Measurements from ENCODE around the gene RARG.

GRCh38 chr12:53274445-53274844, 42.4 kb upstream of the RARG start:
- no peak for TF ChIP-seq MAX (IDR thresholded peaks at IDR 0.05)
- TF ChIP-seq EP300 (IDR thresholded peaks at IDR 0.05; ENCODE audit: borderline replicate concordance) = no peak
- no peak for TF ChIP-seq TEAD4 (IDR thresholded peaks at IDR 0.05)
- no peak for TF ChIP-seq RAD21 (IDR thresholded peaks at IDR 0.05; ENCODE audit: low read depth)
- no peak for TF ChIP-seq ZBTB7A (IDR thresholded peaks at IDR 0.05; ENCODE audit: low read depth)
- TF ChIP-seq REST (IDR thresholded peaks at IDR 0.05; ENCODE audit: low read depth) = no peak
- TF ChIP-seq YY1 (IDR thresholded peaks at IDR 0.05; ENCODE audit: low read depth) = no peak
- no peak for TF ChIP-seq TCF12 (IDR thresholded peaks at IDR 0.05; ENCODE audit: low read depth)
- TF ChIP-seq EGR1 (IDR thresholded peaks at IDR 0.05) = no peak
- TF ChIP-seq NFIC (IDR thresholded peaks at IDR 0.05) = no peak
- no peak for TF ChIP-seq CREB1 (IDR thresholded peaks at IDR 0.05; ENCODE audit: low read depth)
- TF ChIP-seq TAF1 (IDR thresholded peaks at IDR 0.05; ENCODE audit: low read depth) = no peak
- no peak for TF ChIP-seq CEBPB (IDR thresholded peaks at IDR 0.05)

All from Ishikawa (cell line).